Epithelial cell of proximal tubule (primary cell): Measurements from ENCODE around the gene OLFML3. TPM values are rescaled to one million over a fixed set of nuclear protein-coding genes. Genes with fewer than 3 reads are reported as not detected.
"Not testable (repeated sequence)": the region's sequence is repeated elsewhere in the genome, so short reads cannot be mapped to it uniquely, and the experiment has no call there.

Experiments used
- DNase-seq: peaks from one replicate; pipeline ENCODE4 v3.0.0-alpha.2; 2011; ENCODE audit warnings: low read depth
- H3K4me3 ChIP-seq: 2 replicates; pipeline ENCODE4 v1.5.1; 2011; ENCODE audit warnings: low read depth, mild to moderate bottlenecking, low read length
- CTCF ChIP-seq: conservative IDR thresholded peaks from 2 replicates; pipeline ENCODE4 v1.5.1; 2012; ENCODE audit warnings: low read depth, mild to moderate bottlenecking, low read length
- total RNA-seq: library from RNA; depleted of rRNA; stranded (reverse); fragments of >200 nt; gene quantifications from 2 replicates; pipeline ENCODE4 v1.2.3, GENCODE V29; 2015

The OLFML3 gene
- total RNA-seq, 1 donor from 2014 or later, result 0.12 TPM

GRCh38 chr1:114000406-114000805, 21.1 kb downstream of the OLFML3 start:
- H3K4me3 ChIP-seq, result no peak overlapping the region
- TF ChIP-seq CTCF, result no peak
- DNase-seq, result no peak

- no peak for DNase-seq
- no peak overlapping the region for H3K4me3 ChIP-seq
- TF ChIP-seq CTCF, result no peak
Measured at GRCh38 chr1:114002492-114003239, 23.4 kb downstream of the OLFML3 start.

- H3K4me3 ChIP-seq, result no peak overlapping the region
- no peak for TF ChIP-seq CTCF
- no peak for DNase-seq
Measured at GRCh38 chr1:114003431-114003830, 24.2 kb downstream of the OLFML3 start.

GRCh38 chr1:114006825-114007224, 27.6 kb downstream of the OLFML3 start:
- H3K4me3 ChIP-seq, DNase-seq: not testable (repeated sequence)

- H3K4me3 ChIP-seq, result no peak overlapping the region
- no peak for DNase-seq
- TF ChIP-seq CTCF, result no peak
Measured at GRCh38 chr1:114008480-114008941, 29.2 kb downstream of the OLFML3 start.

- DNase-seq, result no peak
- no peak overlapping the region for H3K4me3 ChIP-seq
- no peak for TF ChIP-seq CTCF
Measured at GRCh38 chr1:114008993-114009392, 29.7 kb downstream of the OLFML3 start.

- no peak for TF ChIP-seq CTCF
- H3K4me3 ChIP-seq, result no peak overlapping the region
- peak; percentile 19 for DNase-seq
Measured at GRCh38 chr1:114009393-114009792, 30.1 kb downstream of the OLFML3 start.
